NOMO-1 treated with dmso at 0.1 percent for 144 hours (cell line): Measurements from ENCODE around the gene FRS3.
"Not testable (repeated sequence)": the region's sequence is repeated elsewhere in the genome, so short reads cannot be mapped to it uniquely, and the experiment has no call there.

ENCODE experiments used
- DNase-seq: peaks from one replicate; lab custom pipeline; 2025; ENCODE audit not compliant: unreplicated experiment; lab: John Stamatoyannopoulos, UW

The FRS3 gene

DNA sequence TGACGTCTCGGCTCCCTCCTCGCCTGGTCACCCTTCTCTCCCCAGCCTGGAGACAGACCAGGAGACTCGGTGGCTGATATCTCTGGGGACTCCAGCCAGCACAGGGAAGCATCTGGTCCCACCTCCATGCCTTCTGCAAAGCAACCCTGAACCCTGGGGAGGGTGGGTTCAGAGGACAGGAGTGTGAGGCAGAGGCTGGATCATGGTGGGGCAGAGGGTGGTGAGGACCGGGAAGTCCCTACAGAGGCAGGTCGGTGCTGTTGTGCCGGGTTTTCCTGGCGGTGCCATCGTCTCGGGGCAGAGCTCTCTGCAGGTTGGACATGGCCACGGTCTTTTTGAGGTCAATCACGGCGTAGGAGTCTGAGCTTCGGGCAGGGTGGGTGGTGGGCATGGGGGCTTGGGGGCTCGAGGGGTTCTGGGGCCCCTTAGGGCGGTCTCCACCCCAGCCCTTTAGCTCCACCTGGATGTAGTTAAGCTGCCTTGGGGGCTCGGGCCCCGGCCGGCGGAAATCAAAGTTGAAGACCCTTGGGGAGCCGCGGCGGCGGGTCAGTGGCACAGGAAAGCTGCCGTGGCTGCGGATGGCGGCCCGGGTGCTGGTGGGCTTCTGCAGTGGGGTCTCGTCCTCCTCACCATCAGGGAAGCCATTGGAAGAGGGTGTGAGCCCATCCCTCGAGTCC lies 9.2 kb downstream of the FRS3 start:
- DNase-seq = no peak

DNA sequence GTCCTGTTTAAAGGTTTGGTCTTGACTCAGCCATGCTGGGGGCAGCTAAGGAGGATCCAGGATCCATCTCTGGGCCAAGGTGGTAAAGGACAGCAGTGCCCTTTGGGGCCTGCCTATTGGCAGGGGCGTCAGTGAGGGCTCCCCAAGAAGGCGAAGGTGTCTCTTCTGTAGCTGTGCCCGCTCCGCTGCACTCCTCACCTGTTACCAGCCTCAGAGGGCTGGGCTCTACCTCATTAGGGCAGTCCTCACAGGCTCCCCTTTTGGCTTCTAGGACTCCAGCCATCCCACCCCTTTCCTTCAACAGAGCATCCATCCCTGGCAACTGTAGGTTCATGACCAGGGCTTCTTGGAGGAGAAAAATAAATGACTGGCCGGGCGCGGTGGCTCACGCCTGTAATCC lies 10.3 kb downstream of the FRS3 start:
- no peak for DNase-seq

DNA sequence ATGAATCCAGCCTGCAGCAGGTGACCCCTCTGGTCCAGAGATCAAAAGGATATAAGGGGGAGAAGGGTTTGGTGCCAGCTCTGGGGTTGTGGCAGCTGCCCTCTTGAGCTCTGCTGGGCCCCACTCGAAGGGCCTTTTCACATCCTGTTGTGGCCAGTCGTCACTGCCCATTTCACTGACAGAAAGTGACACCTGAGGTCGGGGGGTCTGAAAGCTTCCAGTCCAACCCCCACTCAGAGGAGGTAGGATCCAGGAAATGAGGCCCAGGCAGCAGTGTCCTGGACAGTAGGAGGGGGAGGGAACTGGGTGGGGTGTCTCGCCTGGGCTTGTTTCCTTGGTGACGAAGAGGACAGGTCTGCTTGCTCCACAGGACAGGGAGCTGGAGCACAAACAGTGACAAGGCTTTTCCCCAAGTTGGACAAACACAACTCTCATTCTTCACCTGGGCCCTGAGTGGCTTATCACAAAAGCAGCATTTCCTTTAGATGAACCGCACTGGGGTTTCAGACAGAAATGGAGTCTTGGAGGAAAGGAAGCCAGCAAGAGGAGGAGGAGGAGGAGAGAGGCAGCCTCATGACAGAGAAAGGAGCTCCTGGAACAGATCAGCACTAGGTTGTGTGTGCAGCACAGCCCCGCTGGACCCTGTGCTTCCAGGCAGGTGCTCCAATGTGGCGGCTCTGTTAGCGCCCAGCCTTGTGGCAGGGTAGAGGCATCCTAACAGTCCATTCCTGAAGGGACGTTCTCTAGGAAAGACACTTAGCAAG lies 11.0 kb downstream of the FRS3 start:
- DNase-seq = no peak

DNA sequence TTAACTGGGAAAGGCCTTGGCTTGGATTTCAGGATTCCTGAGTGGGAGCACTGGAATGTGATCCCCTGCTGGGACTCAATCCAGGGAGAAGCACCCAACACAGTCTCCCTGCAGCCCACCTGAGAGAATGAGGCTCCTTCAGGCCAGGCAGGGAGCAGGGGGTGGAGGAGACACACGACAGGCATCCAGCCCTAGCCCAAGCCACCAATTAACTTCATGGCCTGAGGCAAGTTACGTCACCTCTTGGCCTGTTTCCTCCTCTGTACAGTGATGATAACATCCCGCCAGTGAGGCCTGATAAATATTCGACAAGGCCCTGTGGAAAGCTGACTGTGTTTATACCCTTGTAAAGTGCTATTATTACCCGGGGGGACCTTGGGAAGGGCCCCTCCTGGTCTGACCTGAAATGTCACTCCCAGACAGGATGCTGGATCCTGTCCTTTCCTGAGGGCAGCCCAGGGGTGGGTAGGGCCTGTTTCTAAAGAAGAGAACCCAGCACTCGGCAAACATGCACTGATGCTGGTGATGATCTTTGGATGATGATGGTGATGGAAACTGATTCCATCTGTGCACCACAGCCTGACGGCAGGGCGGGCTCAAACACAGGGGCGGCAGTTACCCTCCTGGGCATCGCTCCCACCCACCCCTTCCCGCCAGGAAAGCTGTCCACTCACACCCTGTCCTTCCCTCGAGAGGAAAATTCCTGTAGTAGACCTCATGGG lies 12.4 kb downstream of the FRS3 start:
- no peak for DNase-seq

DNA sequence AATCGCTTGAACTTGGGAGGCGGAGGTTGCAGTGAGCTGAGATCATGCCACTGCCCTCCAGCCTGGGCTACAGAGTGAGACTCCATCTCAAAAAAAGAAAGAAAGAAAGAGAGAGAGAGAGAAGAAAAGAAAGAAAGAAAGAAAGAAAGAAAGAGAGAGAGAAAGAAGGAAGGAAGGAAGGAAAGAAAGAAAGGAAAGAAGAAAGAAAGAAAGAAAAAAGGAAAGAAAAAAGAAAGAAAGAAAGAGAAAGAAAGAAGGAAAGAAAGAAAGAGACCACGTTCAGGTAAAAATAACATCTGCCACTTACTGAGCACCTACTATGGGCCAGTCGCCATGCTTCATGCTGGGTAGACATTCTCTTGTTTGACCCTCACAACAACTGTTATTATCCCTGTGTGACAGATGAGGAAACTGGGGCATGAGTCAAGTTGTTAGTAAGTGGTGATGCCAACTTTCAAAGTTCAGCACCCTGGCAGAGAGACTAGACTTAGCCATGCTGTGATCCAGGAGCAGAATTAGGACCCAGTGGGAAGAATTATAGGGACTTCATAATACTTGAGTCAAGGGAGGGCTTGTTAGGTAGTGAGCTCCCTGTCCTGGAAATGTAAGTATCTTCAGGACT lies 13.5 kb downstream of the FRS3 start:
- not testable (repeated sequence) for DNase-seq

DNA sequence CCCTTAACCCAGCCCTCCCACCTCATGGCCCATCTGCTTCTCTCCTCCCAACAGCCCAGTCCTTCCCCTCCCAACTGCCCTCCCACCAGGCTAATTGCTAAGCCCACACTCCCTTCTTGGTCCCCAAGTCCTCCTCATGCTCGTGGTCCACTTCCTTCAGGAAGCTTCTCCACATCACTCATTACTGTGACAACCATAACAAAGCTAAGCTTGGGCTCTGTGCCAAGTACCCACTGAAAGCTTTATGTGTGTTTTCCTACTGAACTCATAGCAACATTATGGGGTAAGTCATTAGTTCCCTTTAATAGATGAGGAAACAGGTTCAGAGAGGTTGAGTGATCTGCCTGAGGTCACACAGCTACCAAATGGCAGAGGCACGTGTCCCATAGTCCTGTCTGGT lies 16.2 kb downstream of the FRS3 start:
- no peak for DNase-seq

DNA sequence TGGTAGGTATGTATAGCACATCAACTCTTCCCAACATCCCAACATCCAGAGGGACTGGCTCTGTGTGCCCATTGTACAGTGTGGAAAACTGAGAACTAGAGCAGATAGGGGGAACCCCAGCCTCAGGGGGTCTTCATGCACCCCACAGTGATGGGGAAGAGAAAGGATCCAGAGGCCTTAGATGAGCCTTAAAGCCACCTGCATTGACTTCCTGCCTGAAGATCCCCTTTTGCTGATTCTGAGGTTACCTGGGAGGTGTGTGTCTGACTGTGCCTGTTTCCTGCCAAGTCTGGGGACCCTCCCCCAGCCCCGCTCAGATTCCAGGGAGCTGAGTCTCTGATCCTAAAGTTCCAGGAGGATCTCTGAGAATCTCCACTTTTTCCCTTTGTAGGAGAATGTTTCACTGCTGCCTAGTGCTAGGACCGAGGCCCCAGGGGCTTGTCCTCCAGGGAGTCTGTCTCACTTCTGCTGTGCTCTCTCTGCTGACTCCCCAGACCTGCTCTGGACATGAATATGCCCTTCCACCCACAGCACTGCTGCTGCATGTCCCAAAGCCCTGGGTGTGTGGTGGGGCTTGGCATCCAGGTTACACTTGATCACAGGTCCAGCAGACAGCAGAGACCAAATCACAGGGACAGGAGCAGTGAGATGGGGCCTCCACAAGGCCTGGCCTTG lies 19.7 kb downstream of the FRS3 start:
- no peak for DNase-seq

DNA sequence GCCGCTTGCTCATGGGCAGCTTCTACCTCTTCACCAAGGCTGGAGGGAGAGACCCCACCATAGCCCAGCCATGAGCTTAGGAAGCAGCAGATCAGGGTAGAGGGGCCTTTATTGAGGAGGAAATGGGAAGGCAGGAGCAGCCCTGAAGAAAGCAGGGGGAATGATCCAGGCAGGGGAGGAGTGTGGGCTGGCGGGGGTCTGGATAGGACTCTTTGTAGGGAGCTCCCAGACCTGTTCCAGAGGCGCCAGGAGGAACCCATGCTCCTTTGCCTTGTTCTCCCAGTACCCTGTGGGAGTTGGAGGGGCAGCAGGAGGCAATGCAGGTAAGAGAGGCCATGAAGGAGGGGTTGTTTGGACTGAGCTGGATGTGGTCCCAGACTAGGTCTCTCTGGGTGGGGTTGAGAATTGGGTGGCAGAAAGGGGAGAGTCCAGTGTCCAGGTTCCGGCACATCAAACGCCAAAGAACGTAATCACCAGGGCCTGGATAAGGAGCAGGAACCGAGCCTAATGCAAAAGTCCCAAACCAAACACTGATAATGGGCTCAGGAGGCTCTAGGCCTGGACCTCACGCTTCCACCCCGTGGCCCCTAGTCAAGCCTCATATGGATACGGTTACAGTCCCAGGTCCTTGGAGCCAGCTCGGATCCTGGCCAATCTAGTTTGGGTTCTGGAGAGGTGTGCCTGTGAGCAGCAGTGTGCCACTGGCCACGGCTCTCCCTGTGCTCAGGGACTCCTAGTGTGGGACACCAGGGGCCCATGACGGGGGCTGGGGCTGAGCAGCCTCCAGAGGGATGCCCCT lies 20.4 kb downstream of the FRS3 start:
- DNase-seq = no peak

DNA sequence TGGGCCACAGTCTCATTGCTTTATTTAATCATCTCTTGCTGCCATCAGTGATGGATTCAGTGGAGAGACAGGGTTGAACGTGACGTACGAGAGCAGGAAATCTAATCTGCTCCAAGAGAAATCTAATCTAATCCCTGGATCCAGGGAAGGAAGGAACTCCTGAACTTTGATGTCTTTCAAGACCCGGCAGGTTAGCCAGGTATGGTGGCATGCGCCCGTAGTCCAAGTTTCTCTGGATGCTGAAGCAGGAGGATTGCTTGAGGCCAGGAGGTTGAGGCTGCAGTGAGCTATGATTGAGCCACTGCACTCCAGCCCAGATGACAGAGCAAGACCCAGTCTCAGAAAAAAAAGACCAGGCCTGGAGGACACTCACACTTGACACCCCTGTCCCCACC lies 21.1 kb downstream of the FRS3 start:
- no peak for DNase-seq

DNA sequence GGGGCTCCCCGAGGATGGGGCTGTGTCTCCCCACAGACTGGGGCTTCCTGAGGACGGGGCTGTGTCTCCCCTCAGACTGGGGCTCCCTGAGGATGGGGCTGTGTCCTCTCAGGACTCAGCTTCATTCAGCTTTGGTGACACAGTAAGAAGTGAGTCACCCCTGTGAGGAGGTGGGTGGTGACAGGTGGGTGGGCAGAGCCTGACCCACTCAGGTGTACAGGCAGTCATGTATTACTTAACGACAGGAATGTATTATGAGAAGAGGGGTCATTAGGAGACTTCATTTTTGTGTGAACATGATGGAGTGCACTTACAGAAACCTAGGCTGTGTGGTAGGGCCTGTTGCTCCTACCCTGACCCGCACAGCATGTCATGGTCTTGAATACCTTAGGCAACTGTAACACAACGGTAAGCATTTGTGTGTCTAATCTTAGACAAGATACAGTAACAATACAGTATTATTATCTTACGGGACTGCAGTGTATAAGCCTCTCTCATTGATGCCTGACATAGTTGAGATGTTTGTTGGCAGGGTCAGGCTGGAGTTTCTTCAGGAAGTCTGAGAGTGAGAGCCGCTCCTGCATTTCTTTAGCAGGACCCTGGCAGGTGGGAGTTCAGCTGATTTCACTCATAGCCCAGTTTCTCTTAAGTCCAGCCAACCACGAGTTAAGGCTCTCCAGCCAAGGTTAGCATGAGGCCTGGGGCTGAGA lies 21.6 kb downstream of the FRS3 start:
- no peak for DNase-seq

DNA sequence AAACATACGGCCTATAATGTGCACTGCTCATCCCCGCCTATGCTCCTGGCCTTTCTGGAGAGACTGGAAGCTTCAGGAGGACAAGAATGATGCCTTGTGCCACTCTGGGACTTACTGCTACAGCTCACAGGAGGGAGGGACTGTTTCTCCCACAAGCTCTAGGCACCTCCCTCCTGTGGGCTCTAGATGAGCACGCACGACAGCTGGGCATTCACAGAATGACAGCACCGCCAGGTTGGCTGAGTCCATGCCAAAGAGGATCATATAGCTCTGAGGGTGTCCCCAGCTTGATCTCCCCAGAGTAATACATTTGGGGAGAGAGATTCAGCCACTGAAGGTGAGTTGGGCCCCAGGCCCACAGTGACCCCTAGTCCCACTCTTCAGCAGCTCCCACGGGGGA lies 22.4 kb downstream of the FRS3 start:
- DNase-seq = no peak

DNA sequence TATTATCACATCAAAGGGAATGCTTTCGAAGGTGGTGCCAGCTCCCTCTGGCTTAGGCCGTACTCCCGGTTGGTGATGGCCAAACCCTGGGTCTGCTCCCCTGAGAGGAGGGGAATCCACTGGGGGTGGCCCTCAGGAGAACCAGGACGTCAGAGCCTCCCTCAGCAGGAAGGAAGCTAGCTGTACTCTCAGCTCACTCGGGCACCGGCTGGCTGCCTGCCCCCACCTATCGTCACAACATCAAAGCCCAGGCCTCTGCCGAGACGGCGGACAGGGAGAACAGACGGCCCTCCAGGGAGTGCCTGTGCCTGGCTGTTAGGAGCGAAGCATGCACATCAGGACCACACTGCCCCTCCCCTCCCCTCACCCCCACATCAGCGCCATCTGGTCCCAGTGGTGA lies 23.3 kb downstream of the FRS3 start:
- no peak for DNase-seq

DNA sequence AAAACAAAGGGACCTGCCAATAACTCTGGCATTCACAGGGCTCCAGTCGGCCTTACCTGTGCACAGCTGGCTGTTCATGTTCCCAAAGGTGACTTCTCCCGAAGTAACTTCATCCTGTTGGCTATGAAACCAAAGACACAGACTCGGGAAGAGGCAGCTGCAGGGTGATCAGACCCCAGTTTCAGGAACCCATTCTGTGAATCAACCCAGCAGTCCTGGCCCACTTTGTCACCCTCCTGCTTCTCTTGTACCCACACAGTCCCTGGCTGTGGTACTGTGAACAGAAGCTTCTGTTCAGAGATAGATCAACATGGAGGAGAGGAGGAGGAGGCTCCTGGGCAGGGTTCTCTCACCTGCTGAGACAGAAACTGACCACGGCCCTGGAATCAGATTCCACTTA lies 23.8 kb downstream of the FRS3 start:
- no peak for DNase-seq

DNA sequence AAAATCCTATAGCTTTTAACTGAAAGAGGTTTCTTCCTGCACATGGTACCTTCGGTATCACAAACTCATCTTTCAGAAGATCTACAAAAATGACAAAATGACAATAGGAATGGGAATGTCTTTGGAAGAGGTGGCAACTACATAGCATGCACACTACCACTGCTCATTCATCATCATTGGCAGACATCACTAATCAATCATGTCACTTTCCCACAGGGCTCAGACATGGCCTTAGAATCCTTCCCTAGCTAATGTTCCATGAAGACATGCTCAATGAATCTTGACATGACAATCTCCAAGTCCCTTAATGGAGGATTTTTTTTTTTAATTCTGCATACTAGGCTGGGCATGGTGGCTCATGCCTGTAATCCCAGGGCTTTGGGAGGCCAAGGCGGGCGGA lies 29.3 kb downstream of the FRS3 start:
- no peak for DNase-seq

DNA sequence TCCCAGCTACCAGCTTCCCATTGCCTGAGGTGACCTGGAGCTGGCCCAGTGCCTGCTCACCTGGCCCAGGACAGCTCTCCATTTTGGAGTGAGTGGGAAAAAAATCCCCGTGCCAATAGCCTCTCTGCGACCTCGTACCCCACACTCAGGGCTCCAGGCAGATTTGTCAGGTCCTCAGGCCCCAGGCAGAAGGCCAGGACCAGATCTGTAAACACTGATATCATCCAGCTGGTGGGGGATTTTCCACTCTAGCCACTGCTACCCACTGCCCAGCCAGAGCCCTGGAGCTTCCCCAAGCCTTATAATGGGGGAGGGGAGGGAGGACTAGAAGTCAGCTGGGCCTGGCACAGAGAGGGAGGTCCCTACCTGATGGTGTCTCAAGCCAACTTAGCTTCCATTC lies 31.2 kb downstream of the FRS3 start:
- no peak for DNase-seq

DNA sequence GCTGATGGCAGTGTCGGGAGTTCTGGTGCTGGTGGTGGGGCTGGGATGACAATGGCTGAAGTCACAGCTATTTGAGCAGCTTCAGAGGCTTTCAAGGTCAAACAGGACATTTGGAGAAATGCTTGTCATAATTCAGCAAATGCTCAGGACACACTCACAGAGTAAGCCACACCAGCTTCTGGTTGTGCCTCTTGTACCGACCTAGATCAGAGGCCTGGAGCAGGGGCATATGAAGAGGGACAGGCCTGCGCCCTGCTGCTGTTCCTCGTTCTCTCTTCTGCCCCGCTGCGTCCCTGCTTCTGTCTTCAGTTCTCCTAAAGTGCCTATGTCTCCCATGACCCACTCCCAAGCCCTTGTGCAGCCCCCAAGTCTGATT lies 31.6 kb downstream of the FRS3 start:
- no peak for DNase-seq

DNA sequence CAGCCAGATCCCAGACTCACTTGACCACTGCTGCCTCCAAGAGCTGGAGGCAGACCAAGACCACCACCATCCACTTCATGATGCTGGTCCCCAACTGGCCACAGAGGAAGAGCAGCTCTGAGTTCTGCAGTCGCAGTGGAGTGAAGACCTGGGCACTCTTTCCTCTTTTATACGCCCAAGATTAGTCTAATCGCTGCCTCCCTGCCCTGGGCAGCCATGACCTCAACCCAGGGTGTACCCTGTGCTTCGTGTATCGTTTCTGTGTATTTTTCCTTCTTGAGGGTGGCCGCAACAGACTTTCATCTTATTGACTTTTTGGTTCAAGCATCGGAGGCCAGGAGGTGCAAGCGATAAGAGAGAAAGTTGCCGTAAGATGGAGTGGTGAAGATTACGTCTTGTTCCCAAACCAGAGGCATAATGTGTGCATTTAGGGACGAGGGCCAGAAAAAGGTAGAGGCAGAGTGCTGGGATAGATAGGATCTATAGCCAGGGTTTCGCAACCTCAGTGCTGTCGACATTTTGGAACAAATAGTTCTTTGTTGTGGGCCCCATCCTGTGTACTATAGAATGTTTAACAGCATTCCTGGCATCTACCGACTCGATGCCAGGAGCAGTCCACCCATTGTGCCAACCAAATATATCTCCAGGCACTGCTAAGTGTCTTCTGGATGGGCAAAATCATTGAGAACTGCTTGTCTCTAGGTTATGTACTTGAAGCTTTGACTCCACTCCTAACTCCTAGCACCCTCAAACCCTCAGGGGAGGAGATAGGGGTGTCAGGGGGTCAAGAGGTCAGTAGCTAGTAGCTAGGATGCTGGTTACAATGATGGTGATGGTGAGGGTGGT lies 32.2 kb downstream of the FRS3 start, which contains the start of gene PGC:
Gene PGC (minus strand): TSS at position 142 of the 846 bp plus-strand sequence. CDS start 63 bp downstream, at position 79.
- DNase-seq = no peak

DNA sequence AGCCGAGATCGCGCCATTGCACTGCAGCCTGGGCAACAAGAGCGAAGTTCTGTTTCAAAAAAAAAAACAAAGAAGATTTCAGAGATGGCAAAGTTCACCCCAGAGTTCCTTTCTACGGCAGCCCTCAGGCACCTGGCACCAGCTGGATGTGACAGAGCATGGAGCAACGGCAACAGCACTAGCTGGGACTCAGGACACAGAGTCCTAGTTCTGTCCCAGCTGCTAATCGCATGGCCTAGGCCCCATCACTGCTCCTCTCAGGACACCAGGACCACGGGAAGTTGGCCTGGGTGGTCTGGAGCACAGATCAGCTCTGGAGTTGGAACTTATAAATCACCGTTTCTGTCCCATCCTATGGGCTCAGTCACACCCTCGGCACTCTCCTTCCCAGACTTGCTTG lies 33.6 kb downstream of the FRS3 start:
- DNase-seq = no peak
